Dermis blood vessel endothelial cell (primary cell): ENCODE measurements around the gene RAD51B. TPM values are rescaled to one million over a fixed set of nuclear protein-coding genes. Genes with fewer than 3 reads are reported as not detected.

Source experiments
- DNase-seq: peaks from one replicate; pipeline ENCODE4 v3.0.0; 2010
- total RNA-seq: library from RNA; depleted of rRNA; stranded (reverse); fragments of >200 nt; gene quantifications from 2 replicates; pipeline ENCODE4 v1.2.3, GENCODE V29; 2014

RAD51B gene
- total RNA-seq, 1 donor from 2014 or later = 22.8 TPM

GRCh38 chr14:68631394-68632053 lies 811.9 kb downstream of the RAD51B start:
- DNase-seq = no peak

- DNase-seq = no peak
These were observed 812.7 kb downstream of the RAD51B start for GRCh38 chr14:68632054-68632895.

GRCh38 chr14:68633131-68633991 lies 813.8 kb downstream of the RAD51B start:
- peak; percentile 68 for DNase-seq

GRCh38 chr14:68634332-68634731 lies 814.8 kb downstream of the RAD51B start:
- DNase-seq = no peak

GRCh38 chr14:68634874-68635595 lies 815.5 kb downstream of the RAD51B start:
- DNase-seq = no peak

- no peak for DNase-seq
These were observed 817.0 kb downstream of the RAD51B start for GRCh38 chr14:68636597-68636996.

GRCh38 chr14:68637106-68638021 lies 817.8 kb downstream of the RAD51B start:
- DNase-seq = peak; percentile 28

- DNase-seq = peak; percentile 22
These were observed 818.8 kb downstream of the RAD51B start for GRCh38 chr14:68638141-68638999.

- no peak for DNase-seq
These were observed 819.6 kb downstream of the RAD51B start for GRCh38 chr14:68639000-68639757.

- no peak for DNase-seq
These were observed 820.4 kb downstream of the RAD51B start for GRCh38 chr14:68639758-68640574.

- no peak for DNase-seq
These were observed 824.1 kb downstream of the RAD51B start for GRCh38 chr14:68643673-68644072.

GRCh38 chr14:68644101-68644500 lies 824.5 kb downstream of the RAD51B start:
- DNase-seq = no peak

- no peak for DNase-seq
These were observed 825.8 kb downstream of the RAD51B start for GRCh38 chr14:68645371-68645770.

GRCh38 chr14:68649476-68650189 lies 830.1 kb downstream of the RAD51B start:
- no peak for DNase-seq

GRCh38 chr14:68650404-68650994 lies 830.9 kb downstream of the RAD51B start:
- no peak for DNase-seq

- DNase-seq = no peak
These were observed 831.5 kb downstream of the RAD51B start for GRCh38 chr14:68651075-68651474.

GRCh38 chr14:68651652-68652432 lies 832.3 kb downstream of the RAD51B start:
- no peak for DNase-seq
